ENCODE data around the gene BMPR1B. TPM values are rescaled to one million over a fixed set of nuclear protein-coding genes. Genes with fewer than 3 reads are reported as not detected.
A peak's percentile ranks its signal among the peaks of the same experiment; 100 is the strongest.

BMPR1B gene
- total and polyA plus RNA-seq, 4 donors: 0.27 to 0.70 (median 0.48) TPM

DNA sequence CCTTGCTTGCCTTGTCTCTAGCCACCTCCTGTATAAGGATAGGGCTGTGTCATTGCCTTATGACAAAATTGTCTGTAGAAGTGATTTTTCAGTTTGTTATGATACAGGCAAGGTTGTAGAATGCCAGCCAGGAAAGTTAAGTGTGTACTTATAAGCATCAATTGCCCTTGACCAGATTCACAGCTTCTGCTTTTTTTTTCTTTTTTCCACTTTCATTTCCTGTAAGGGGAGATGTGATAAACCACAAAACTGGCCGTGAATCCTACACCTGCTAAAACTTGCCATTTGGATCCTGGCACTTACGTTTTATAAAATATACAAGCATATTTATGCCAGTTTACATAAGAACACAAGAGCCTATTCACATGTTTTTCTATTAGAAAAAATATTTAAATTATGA is 35.0 kb upstream of the BMPR1B start:
- DNase-seq (ENCODE audit: low spot score): no peak
- Histone ChIP-seq H3K4me1 (ENCODE audit: control insufficient read depth in 4 of 4, insufficient read depth in 4 of 4, low read length in 3 of 4) (peaks cover 1 to 6% (median 5%) of the 10 kb centered on the region in 4 donors), H3K36me3 (ENCODE audit: control insufficient read depth in 4 of 4, insufficient read depth in 3 of 4, low read depth in 1 of 4, low read length in 3 of 4) (no peaks in the 10 kb centered on the region), H3K4me3 (ENCODE audit: low read depth in 1 of 3, low read length in 3 of 3) (no peak overlapping the region), H3K27ac (ENCODE audit: low read depth in 1 of 2, low read length in 2 of 2) (no peak overlapping the region), H3K27me3 (ENCODE audit: control insufficient read depth in 4 of 4, insufficient read depth in 4 of 4, low read length in 3 of 4) (no peaks in the 10 kb centered on the region), H3K9me3 (ENCODE audit: control insufficient read depth in 4 of 4, low read length in 3 of 4) (no peaks in the 10 kb centered on the region), H3K9ac (ENCODE audit: low read depth in 1 of 2, low read length in 2 of 2) (no peak overlapping the region)
- TF ChIP-seq NR2F2 (IDR thresholded peaks at IDR 0.05) (no peak), TAF1 (conservative IDR thresholded peaks at IDR 0.05) (no peak), JUND (IDR thresholded peaks at IDR 0.05) (no peak), GABPA (IDR thresholded peaks at IDR 0.05 in 1 of 2, conservative IDR thresholded peaks at IDR 0.05 in 1 of 2) (no peak), SP1 (IDR thresholded peaks at IDR 0.05) (no peak), FOXA2 (IDR thresholded peaks at IDR 0.05) (no peak), EGR1 (IDR thresholded peaks at IDR 0.05; ENCODE audit: low read depth in 2 of 2) (no peak), HNF4A (conservative IDR thresholded peaks at IDR 0.05) (no peak), RXRA (IDR thresholded peaks at IDR 0.05) (no peak), YY1 (IDR thresholded peaks at IDR 0.05) (no peak)
- TF ChIP-seq, protein P1, sequence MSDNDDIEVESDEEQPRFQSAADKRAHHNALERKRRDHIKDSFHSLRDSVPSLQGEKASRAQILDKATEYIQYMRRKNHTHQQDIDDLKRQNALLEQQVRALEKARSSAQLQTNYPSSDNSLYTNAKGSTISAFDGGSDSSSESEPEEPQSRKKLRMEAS (IDR thresholded peaks at IDR 0.05): no peak
- TF ChIP-seq, protein P2, sequence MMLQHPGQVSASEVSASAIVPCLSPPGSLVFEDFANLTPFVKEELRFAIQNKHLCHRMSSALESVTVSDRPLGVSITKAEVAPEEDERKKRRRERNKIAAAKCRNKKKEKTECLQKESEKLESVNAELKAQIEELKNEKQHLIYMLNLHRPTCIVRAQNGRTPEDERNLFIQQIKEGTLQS (IDR thresholded peaks at IDR 0.05): no peak
- TF ChIP-seq, protein P3, sequence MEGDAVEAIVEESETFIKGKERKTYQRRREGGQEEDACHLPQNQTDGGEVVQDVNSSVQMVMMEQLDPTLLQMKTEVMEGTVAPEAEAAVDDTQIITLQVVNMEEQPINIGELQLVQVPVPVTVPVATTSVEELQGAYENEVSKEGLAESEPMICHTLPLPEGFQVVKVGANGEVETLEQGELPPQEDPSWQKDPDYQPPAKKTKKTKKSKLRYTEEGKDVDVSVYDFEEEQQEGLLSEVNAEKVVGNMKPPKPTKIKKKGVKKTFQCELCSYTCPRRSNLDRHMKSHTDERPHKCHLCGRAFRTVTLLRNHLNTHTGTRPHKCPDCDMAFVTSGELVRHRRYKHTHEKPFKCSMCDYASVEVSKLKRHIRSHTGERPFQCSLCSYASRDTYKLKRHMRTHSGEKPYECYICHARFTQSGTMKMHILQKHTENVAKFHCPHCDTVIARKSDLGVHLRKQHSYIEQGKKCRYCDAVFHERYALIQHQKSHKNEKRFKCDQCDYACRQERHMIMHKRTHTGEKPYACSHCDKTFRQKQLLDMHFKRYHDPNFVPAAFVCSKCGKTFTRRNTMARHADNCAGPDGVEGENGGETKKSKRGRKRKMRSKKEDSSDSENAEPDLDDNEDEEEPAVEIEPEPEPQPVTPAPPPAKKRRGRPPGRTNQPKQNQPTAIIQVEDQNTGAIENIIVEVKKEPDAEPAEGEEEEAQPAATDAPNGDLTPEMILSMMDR (IDR thresholded peaks at IDR 0.05; ENCODE audit: low read depth, low read length, missing input control): no peak
- TF ChIP-seq, protein P4, sequence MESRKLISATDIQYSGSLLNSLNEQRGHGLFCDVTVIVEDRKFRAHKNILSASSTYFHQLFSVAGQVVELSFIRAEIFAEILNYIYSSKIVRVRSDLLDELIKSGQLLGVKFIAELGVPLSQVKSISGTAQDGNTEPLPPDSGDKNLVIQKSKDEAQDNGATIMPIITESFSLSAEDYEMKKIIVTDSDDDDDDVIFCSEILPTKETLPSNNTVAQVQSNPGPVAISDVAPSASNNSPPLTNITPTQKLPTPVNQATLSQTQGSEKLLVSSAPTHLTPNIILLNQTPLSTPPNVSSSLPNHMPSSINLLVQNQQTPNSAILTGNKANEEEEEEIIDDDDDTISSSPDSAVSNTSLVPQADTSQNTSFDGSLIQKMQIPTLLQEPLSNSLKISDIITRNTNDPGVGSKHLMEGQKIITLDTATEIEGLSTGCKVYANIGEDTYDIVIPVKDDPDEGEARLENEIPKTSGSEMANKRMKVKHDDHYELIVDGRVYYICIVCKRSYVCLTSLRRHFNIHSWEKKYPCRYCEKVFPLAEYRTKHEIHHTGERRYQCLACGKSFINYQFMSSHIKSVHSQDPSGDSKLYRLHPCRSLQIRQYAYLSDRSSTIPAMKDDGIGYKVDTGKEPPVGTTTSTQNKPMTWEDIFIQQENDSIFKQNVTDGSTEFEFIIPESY (IDR thresholded peaks at IDR 0.05): no peak
- 72% methylated on average over 2 of the region's 2 CpGs for WGBS

DNA sequence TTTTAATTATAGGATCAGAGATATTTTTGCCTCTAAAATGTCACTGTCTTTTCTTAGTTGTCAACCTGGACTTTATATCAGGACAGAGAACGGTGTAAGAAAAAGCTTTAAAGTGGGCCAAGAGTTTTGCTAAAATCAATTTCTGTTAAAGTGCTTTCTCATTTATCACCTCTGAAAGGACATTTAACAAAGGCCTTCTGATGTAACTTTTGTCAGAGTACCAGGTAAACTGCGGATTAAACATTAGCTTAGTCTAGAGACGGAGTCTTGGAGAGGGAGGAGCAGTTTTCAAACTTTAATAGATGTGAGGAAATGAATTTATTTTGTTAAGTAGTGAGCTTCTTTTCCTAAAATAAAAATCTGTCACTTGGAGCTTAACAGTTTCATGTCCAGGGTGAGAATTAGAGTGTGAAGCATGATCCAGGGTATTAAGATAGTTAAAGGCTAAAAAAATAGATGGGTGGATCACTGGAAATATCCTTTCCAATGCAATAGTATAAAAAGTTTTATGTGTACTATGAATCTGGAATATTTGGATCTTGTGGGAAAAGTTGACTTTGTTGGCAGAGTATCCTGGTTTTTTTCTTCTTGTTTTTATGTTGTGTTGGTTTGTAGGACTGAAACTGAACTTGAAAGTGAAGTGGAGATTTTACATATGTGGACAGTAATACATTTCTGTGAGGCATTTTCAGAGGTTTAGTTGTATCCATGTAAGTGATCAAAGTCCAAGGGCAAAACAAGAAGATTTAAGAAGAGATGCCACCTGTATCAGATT is 33.6 kb upstream of the BMPR1B start:
- Histone ChIP-seq H3K9me3 (ENCODE audit: control insufficient read depth in 4 of 4, low read length in 3 of 4) (no peaks in the 10 kb centered on the region), H3K27ac (ENCODE audit: low read depth in 1 of 2, low read length in 2 of 2) (no peak overlapping the region), H3K4me1 (ENCODE audit: control insufficient read depth in 4 of 4, insufficient read depth in 4 of 4, low read length in 3 of 4) (peaks cover 1 to 6% (median 5%) of the 10 kb centered on the region in 4 donors), H3K9ac (ENCODE audit: low read depth in 1 of 2, low read length in 2 of 2) (no peak overlapping the region), H3K36me3 (ENCODE audit: control insufficient read depth in 4 of 4, insufficient read depth in 3 of 4, low read depth in 1 of 4, low read length in 3 of 4) (no peaks in the 10 kb centered on the region), H3K27me3 (ENCODE audit: control insufficient read depth in 4 of 4, insufficient read depth in 4 of 4, low read length in 3 of 4) (no peaks in the 10 kb centered on the region), H3K4me3 (ENCODE audit: low read depth in 1 of 3, low read length in 3 of 3) (no peak overlapping the region)
- DNase-seq (ENCODE audit: low spot score): no peak
- 36% methylated on average over 3 of the region's 3 CpGs for WGBS
- TF ChIP-seq, protein P1 (IDR thresholded peaks at IDR 0.05): no peak
- no peak for TF ChIP-seq TAF1 (conservative IDR thresholded peaks at IDR 0.05)
- TF ChIP-seq, protein P3 (IDR thresholded peaks at IDR 0.05; ENCODE audit: low read depth, low read length, missing input control): no peak
- no peak for TF ChIP-seq YY1 (IDR thresholded peaks at IDR 0.05)
- TF ChIP-seq HNF4A (conservative IDR thresholded peaks at IDR 0.05): peak; percentile 55
- no peak for TF ChIP-seq EGR1 (IDR thresholded peaks at IDR 0.05; ENCODE audit: low read depth in 2 of 2)
- no peak for TF ChIP-seq GABPA (IDR thresholded peaks at IDR 0.05 in 1 of 2, conservative IDR thresholded peaks at IDR 0.05 in 1 of 2)
- TF ChIP-seq HNF4G (IDR thresholded peaks at IDR 0.05): no peak
- TF ChIP-seq, protein P5, sequence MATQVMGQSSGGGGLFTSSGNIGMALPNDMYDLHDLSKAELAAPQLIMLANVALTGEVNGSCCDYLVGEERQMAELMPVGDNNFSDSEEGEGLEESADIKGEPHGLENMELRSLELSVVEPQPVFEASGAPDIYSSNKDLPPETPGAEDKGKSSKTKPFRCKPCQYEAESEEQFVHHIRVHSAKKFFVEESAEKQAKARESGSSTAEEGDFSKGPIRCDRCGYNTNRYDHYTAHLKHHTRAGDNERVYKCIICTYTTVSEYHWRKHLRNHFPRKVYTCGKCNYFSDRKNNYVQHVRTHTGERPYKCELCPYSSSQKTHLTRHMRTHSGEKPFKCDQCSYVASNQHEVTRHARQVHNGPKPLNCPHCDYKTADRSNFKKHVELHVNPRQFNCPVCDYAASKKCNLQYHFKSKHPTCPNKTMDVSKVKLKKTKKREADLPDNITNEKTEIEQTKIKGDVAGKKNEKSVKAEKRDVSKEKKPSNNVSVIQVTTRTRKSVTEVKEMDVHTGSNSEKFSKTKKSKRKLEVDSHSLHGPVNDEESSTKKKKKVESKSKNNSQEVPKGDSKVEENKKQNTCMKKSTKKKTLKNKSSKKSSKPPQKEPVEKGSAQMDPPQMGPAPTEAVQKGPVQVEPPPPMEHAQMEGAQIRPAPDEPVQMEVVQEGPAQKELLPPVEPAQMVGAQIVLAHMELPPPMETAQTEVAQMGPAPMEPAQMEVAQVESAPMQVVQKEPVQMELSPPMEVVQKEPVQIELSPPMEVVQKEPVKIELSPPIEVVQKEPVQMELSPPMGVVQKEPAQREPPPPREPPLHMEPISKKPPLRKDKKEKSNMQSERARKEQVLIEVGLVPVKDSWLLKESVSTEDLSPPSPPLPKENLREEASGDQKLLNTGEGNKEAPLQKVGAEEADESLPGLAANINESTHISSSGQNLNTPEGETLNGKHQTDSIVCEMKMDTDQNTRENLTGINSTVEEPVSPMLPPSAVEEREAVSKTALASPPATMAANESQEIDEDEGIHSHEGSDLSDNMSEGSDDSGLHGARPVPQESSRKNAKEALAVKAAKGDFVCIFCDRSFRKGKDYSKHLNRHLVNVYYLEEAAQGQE (IDR thresholded peaks at IDR 0.05): no peak
- no peak for TF ChIP-seq SP1 (IDR thresholded peaks at IDR 0.05)
- TF ChIP-seq, protein P2 (IDR thresholded peaks at IDR 0.05): peak; percentile 27
- peak; percentile 24 to 49 for TF ChIP-seq RXRA (IDR thresholded peaks at IDR 0.05)
- peak; percentile 44 to 58 for TF ChIP-seq RAD21 (IDR thresholded peaks at IDR 0.05)

Measured in liver (tissue), 9 donors.